ENCODE measurements around the gene E2F8. TPM values are rescaled to one million over a fixed set of nuclear protein-coding genes. Genes with fewer than 3 reads are reported as not detected.

The E2F8 gene
- total and polyA plus RNA-seq, 10 of the 15 experiments (the other 5 are each of a cell fraction or from before 2014, with no cell fraction given), result 8.8 to 28.1 (median 18.5) TPM

DNA sequence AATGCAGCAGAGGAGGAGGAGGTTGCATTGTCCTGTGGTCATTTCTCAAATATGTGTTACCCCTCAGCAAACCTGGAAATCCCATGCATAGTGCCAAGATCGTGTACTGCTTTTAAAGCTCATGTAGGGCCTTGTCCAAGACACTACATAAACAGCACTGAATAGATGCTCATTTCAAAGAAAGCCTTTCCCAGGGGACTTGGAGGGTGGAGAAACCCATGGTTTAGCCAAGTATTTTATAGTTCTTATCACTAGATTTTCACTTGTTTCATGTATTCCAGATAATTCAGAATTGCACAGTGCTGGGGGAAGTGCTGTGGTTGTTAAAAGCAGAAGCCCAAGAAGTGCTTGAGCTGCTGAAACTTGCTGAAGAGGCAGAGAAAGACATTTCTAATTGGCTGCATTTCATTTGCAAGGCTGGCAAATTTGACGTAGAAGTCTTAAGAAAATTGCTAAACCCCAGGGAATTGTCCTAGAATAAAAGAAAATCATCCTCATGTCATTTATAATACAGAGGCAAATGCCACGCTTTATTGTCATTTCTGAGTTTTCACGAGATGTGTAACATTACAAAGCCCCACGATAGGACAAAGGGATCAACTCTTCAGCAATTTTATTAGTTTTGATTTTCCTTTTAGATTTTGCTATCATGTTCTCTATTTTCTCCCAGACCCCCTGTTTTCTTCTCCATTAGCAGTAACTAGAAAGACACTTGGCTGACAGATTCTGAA is 59.0 kb downstream of the E2F8 start:
- Histone ChIP-seq H3K36me3 (ENCODE audit: control insufficient read depth in 2 of 2, insufficient read depth in 2 of 2, low read length in 1 of 2) (peaks cover 0 to 3% of the 10 kb centered on the region in 2 experiments; a peak in 3 of 4 replicates), H3K27me3 (replicated peaks in 1 of 2; ENCODE audit: control insufficient read depth in 2 of 2, insufficient read depth in 2 of 2, low read length in 1 of 2) (no peaks in the 10 kb centered on the region), H4K20me1 (ENCODE audit: control insufficient read depth, insufficient read depth) (no peaks in the 10 kb centered on the region), H3K27ac (ENCODE audit: control insufficient read depth, insufficient read depth) (no peak overlapping the region), H3K79me2 (ENCODE audit: control insufficient read depth, insufficient read depth, low read length) (no peaks in the 10 kb centered on the region), H3K4me2 (ENCODE audit: control insufficient read depth, insufficient read depth) (no peak overlapping the region), H3K9ac (ENCODE audit: control insufficient read depth, insufficient read depth, low read length) (no peak overlapping the region), H3K4me3 (no peak overlapping the region), H2AFZ (ENCODE audit: control insufficient read depth, low read depth, low read length) (no peak overlapping the region), H3K9me3 (replicated peaks; ENCODE audit: control insufficient read depth, insufficient read depth, low read length) (no peaks in the 10 kb centered on the region), H3K4me1 (ENCODE audit: control insufficient read depth, insufficient read depth, low read length) (no peaks in the 10 kb centered on the region)
- FAIRE-seq (no peak), DNase-seq (ENCODE audit: low read depth, low spot score) (no peak), ATAC-seq (no peak)
- ChIA-PET RAD21 (ENCODE audit: unreplicated experiment) (no interaction called here), SMC1A (ENCODE audit: uncharacterized antibody, unreplicated experiment) (no interaction called here), CTCF (no interaction called here), POLR2A (no interaction called here)
- WGBS (ENCODE audit: insufficient coverage, insufficient replicate concordance, low lambda C conversion rate, missing lambda C conversion rate), result 78% methylated on average over 5 of the region's 5 CpGs
- BruUV-seq (replicated peaks), result no TSS peak
- TF ChIP-seq NBN (IDR thresholded peaks at IDR 0.05) (no peak), EP300 (IDR thresholded peaks at IDR 0.05; ENCODE audit: borderline replicate concordance in 1 of 2, control insufficient read depth in 1 of 2, low read depth in 2 of 2, low read length in 2 of 2) (no peak)
- intact Hi-C loops (cut with micrococcal nuclease; ENCODE audit: unreplicated experiment) (no loop called here), in situ Hi-C loops (cut with MboI) (no loop called here)

DNA sequence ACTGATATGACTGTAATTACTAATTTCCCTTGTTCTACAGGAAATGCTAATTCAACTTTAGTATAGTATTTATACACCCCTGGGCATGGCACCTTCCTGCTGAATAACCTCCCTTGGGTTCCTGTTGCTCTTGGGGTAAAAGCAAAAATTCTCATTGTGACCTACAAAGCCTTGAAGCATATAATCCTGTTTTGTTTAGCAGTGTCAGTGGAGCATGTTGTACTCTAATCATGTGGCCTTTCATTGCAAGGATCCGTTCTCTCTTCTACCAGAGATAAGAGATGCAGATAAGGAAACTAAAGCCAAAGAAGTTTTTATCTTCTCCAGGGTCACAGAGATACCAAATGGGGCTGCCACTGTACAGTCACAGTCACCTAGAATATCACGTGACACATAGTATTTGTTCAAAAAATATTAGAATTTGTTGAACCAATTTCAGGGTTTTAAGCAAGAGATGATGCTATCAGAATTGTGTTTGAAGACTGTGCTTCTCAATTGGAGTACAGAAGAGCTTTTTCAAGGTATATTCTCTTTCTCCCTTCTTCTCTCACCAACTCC is 64.0 kb downstream of the E2F8 start:
- peak; percentile 68; the same call in 1 of the 2 replicates for TF ChIP-seq RAD51 (IDR thresholded peaks at IDR 0.05)
- TF ChIP-seq ESRRA (IDR thresholded peaks at IDR 0.05; ENCODE audit: low read length), result no peak
- in situ Hi-C loops (cut with MboI), result no loop called here
- H3K79me2 ChIP-seq (ENCODE audit: control insufficient read depth, insufficient read depth, low read length), result no peaks in the 10 kb centered on the region
- intact Hi-C loops (cut with micrococcal nuclease; ENCODE audit: unreplicated experiment), result no loop called here
- no peak overlapping the region for H3K4me2 ChIP-seq (ENCODE audit: control insufficient read depth, insufficient read depth)
- DNase-seq (ENCODE audit: low read depth, low spot score), result no peak
- no peaks in the 10 kb centered on the region for H3K9me3 ChIP-seq (replicated peaks; ENCODE audit: control insufficient read depth, insufficient read depth, low read length)
- peaks cover 4 to 29% of the 10 kb centered on the region in 2 experiments for H3K36me3 ChIP-seq (ENCODE audit: control insufficient read depth in 2 of 2, insufficient read depth in 2 of 2, low read length in 1 of 2)
- FAIRE-seq, result no peak
- ChIA-PET CTCF (no interaction called here), RAD21 (ENCODE audit: unreplicated experiment) (no interaction called here), SMC1A (ENCODE audit: uncharacterized antibody, unreplicated experiment) (interaction anchor here (1.0 kb wide), 1 partner anchor 68 kb away, joined by 3 read pairs; no protein-coding TSS in a partner anchor), POLR2A (no interaction called here)
- BruUV-seq (replicated peaks), result no TSS peak
- no peak overlapping the region for H3K4me3 ChIP-seq
- no peaks in the 10 kb centered on the region for H4K20me1 ChIP-seq (ENCODE audit: control insufficient read depth, insufficient read depth)
- no peak overlapping the region for H3K27ac ChIP-seq (ENCODE audit: control insufficient read depth, insufficient read depth)
- no peak overlapping the region for H2AFZ ChIP-seq (ENCODE audit: control insufficient read depth, low read depth, low read length)
- no peak overlapping the region for H3K9ac ChIP-seq (ENCODE audit: control insufficient read depth, insufficient read depth, low read length)
- H3K27me3 ChIP-seq (replicated peaks in 1 of 2; ENCODE audit: control insufficient read depth in 2 of 2, insufficient read depth in 2 of 2, low read length in 1 of 2), result no peaks in the 10 kb centered on the region
- 53% methylated on average over 2 of the region's 2 CpGs for WGBS (ENCODE audit: insufficient coverage, insufficient replicate concordance, low lambda C conversion rate, missing lambda C conversion rate)
- H3K4me1 ChIP-seq (ENCODE audit: control insufficient read depth, insufficient read depth, low read length), result peaks cover 8% of the 10 kb centered on the region; the same call in 1 of the 2 replicates
- ATAC-seq, result peak; percentile 37

Other genes starting within 250 kb of the E2F8 start
- 0.11 TPM in 1 of 2 replicates, not detected in the other for gene MRGPRX2, start 180.2 kb downstream of the E2F8 start, total RNA-seq (2014; rRNA removed)
- not detected in 2 replicates for gene MRGPRX2, start 180.2 kb downstream of the E2F8 start, total RNA-seq (2014; rRNA removed; fragmentation: Illumina TruSeq; extraction: Trizol)
- not detected in 2 replicates for gene MRGPRX2, start 180.2 kb downstream of the E2F8 start, total RNA-seq (2021)
- gene MRGPRX2, start 180.2 kb downstream of the E2F8 start, polyA plus RNA-seq (2011; rRNA removed), result 0.03 TPM in 1 of 2 replicates, not detected in the other
- gene MRGPRX2, start 180.2 kb downstream of the E2F8 start, polyA plus RNA-seq (2014; fragmentation: Illumina TruSeq; extraction: Trizol), result not detected in 2 replicates
- gene MRGPRX2, start 180.2 kb downstream of the E2F8 start, polyA plus RNA-seq (2014; fragmentation: Nextera tagmentation; extraction: Ambion mirVana), result not detected
- not detected in 2 replicates for gene MRGPRX2, start 180.2 kb downstream of the E2F8 start, polyA plus RNA-seq (2014; rRNA removed)
- not detected for gene MRGPRX2, start 180.2 kb downstream of the E2F8 start, polyA plus RNA-seq (2016; fragmentation: Nextera tagmentation; extraction: Ambion mirVana)
- gene ZDHHC13, start 123.8 kb downstream of the E2F8 start, total RNA-seq (2014; rRNA removed), result 20.1 and 27.0 TPM in 2 replicates
- gene ZDHHC13, start 123.8 kb downstream of the E2F8 start, total RNA-seq (2014; rRNA removed; fragmentation: Illumina TruSeq; extraction: Trizol), result 20.8 and 21.4 TPM in 2 replicates
- 18.1 and 20.0 TPM in 2 replicates for gene ZDHHC13, start 123.8 kb downstream of the E2F8 start, total RNA-seq (2021)
- 34.2 and 43.4 TPM in 2 replicates for gene ZDHHC13, start 123.8 kb downstream of the E2F8 start, polyA plus RNA-seq (2011; rRNA removed)
- gene ZDHHC13, start 123.8 kb downstream of the E2F8 start, polyA plus RNA-seq (2014; fragmentation: Illumina TruSeq; extraction: Trizol), result 21.5 and 24.5 TPM in 2 replicates
- gene ZDHHC13, start 123.8 kb downstream of the E2F8 start, polyA plus RNA-seq (2014; fragmentation: Nextera tagmentation; extraction: Ambion mirVana), result 1 to 10 TPM; 8.5 to 9.6 TPM
- 17.4 and 18.5 TPM in 2 replicates for gene ZDHHC13, start 123.8 kb downstream of the E2F8 start, polyA plus RNA-seq (2014; rRNA removed)
- gene ZDHHC13, start 123.8 kb downstream of the E2F8 start, polyA plus RNA-seq (2016; fragmentation: Nextera tagmentation; extraction: Ambion mirVana), result 10 to 100 TPM; 23.3 to 26.3 TPM
- not detected in 2 replicates for gene CSRP3, start 39.0 kb downstream of the E2F8 start, total RNA-seq (2014; rRNA removed)
- gene CSRP3, start 39.0 kb downstream of the E2F8 start, total RNA-seq (2014; rRNA removed; fragmentation: Illumina TruSeq; extraction: Trizol), result not detected in 2 replicates
- not detected in 2 replicates for gene CSRP3, start 39.0 kb downstream of the E2F8 start, total RNA-seq (2021)
- not detected in 2 replicates for gene CSRP3, start 39.0 kb downstream of the E2F8 start, polyA plus RNA-seq (2011; rRNA removed)
- gene CSRP3, start 39.0 kb downstream of the E2F8 start, polyA plus RNA-seq (2014; fragmentation: Illumina TruSeq; extraction: Trizol), result not detected in 2 replicates
- gene CSRP3, start 39.0 kb downstream of the E2F8 start, polyA plus RNA-seq (2014; fragmentation: Nextera tagmentation; extraction: Ambion mirVana), result not detected
- gene CSRP3, start 39.0 kb downstream of the E2F8 start, polyA plus RNA-seq (2014; rRNA removed), result not detected in 2 replicates
- not detected for gene CSRP3, start 39.0 kb downstream of the E2F8 start, polyA plus RNA-seq (2016; fragmentation: Nextera tagmentation; extraction: Ambion mirVana)